AG09309 (cell line): ENCODE results near the gene TSNAX.

Source experiments
- DNase-seq: peaks from one replicate; pipeline ENCODE4 v3.0.0-alpha.2; 2010; ENCODE audit warnings: low read depth
- H3K4me3 ChIP-seq: 2 replicates; pipeline ENCODE4 v1.5.1; 2011; ENCODE audit warnings: mild to moderate bottlenecking, low read depth, low read length, moderate library complexity; ENCODE audit not compliant: control insufficient read depth
- TF ChIP-seq, protein P1 (sequence below): IDR thresholded peaks from 2 replicates; pipeline ENCODE4 v1.5.1; 2011; ENCODE audit warnings: mild to moderate bottlenecking, low read depth, low read length, inconsistent platforms; ENCODE audit not compliant: insufficient read depth, control insufficient read depth; ENCODE audit errors: missing control alignments

TSNAX gene

DNA sequence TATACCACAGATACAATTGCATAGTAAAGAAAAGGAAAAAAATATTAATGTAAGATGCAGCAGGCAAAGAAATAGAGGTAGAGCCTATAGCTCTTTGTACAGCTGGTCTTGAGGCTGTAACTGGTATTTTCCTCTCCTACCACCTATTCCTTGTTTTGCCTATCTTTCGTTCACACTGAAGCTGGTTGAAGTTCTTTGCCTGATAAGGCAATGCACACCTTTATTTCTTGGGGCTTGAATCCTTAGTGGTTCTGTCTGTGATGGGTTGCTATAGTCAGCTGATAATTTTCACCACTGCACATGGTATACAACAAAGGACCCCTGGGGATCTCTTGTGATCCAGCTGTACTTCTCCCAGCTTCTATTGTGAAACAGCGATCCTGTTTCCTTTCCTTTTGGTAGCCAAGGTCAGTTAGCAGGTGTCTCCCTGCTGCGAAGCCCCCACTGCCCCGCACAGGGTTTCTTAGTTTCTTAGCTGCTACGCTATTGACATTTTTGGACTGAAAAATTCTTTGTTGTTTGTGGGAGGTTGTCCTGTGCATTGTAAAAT lies 9.9 kb upstream of the TSNAX start:
- DNase-seq, result no peak
- TF ChIP-seq, protein P1, sequence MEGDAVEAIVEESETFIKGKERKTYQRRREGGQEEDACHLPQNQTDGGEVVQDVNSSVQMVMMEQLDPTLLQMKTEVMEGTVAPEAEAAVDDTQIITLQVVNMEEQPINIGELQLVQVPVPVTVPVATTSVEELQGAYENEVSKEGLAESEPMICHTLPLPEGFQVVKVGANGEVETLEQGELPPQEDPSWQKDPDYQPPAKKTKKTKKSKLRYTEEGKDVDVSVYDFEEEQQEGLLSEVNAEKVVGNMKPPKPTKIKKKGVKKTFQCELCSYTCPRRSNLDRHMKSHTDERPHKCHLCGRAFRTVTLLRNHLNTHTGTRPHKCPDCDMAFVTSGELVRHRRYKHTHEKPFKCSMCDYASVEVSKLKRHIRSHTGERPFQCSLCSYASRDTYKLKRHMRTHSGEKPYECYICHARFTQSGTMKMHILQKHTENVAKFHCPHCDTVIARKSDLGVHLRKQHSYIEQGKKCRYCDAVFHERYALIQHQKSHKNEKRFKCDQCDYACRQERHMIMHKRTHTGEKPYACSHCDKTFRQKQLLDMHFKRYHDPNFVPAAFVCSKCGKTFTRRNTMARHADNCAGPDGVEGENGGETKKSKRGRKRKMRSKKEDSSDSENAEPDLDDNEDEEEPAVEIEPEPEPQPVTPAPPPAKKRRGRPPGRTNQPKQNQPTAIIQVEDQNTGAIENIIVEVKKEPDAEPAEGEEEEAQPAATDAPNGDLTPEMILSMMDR, result no peak
- H3K4me3 ChIP-seq, result no peak overlapping the region

DNA sequence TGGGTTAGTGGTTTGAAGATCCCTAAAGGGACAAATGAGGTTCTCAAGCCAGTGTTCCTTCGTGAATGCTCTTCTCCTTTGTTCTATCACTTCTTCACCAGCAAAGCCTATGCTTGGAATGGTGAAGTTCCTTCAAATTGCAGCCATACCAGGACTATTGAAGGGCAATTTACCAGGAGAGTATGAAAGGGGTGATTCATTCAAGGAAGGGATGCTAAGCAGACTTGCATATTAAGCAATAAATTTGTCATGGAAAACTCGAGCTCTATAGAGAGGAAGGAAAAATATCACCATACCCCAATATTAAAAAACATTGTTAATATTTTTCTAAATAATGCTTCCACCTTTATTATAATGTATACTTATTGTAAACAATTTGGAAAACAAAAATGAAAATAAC lies 9.3 kb upstream of the TSNAX start:
- no peak for DNase-seq
- no peak overlapping the region for H3K4me3 ChIP-seq
- TF ChIP-seq, protein P1, result no peak

DNA sequence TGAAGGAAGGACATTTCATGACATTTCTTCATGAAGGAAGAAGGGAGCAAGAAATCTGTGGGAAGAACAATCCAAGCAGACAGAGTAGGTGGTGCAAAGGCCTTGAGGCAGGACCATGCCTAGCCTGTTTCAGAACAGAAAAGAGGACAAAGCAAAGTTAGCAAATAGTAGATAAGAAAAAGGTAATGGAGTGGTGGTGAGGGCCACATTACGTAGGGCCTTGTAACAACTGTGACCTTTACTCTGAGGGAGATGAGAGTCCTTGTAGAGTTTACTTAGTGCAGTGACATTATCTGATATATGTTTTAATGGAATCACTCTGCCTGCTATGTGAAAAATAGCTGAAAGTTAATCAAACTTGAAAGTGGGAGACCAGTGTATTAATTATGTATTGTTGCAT lies 6.4 kb upstream of the TSNAX start:
- DNase-seq, result no peak
- H3K4me3 ChIP-seq, result no peak overlapping the region
- TF ChIP-seq, protein P1, result no peak

DNA sequence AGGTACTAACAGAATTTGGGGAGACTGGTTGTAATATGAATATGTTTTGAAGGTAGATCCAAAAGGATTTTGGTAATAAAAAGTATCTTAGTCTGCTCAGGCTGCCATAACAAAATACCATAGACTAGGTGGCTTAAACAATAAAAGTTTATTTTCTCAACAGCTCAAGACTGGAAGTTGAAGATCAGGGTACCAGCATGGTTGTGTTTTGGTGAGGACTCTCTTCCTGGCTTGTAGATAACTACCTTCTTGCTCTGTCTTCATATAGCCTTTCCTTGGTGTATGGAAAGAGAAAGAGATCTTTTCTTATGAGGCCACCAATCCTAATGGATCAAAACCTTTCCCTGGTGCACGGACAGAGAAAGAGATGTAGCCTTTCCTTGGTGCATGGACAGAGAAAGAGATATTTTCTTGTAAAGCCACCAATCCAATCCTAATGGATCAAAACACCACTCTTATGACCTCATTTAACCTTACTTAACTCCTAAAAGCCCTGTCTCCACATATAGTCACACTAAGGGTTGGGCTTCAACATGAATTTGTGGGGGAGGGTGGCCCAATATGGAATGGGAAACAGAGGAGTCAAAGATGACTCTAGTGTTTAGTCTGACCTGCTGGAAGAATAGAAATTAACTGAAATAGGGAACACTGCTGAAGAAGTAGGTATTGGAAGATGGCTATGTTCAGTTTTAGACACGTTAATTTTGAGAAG lies 5.4 kb upstream of the TSNAX start:
- H3K4me3 ChIP-seq, result no peak overlapping the region
- no peak for DNase-seq
- TF ChIP-seq, protein P1, result no peak

DNA sequence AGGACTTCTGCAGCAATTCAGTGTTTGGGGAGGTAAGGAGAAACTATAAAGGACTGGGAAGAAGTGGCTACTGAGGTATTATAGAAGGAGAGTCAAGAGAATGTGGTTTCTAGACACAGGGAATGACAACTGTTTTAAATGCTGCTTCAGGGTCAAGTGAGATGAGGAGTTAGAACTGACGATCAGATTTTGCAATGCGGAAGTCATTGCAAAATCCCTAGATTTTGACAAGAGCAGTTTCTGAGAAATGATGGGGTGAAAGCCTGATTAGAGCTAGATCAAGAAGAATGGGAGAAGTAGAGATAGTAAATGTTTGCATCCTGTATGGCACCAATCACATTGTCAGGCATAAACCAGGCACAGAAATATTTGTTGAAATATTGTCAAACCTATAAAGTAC lies 4.7 kb upstream of the TSNAX start:
- no peak for DNase-seq
- TF ChIP-seq, protein P1, result no peak

DNA sequence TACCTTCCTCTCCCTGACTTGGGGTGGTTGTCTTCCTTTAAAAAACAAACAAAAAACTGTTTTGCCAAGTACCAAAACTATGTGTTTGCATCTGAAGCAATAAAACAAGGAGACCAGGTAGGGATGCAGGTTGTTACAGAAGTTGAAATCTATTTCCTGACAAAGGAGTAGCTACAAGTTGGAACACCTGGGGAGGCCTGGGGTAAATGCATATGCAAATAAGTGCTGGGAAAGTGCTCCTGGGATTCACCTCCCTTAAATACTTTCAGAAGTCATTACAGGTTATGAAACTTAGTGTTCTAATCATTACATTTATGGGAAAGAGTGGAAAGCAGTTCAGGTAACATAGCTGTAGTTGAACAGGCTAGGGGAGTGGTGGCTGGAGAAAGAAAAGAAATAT lies 1.9 kb upstream of the TSNAX start:
- H3K4me3 ChIP-seq, result no peak overlapping the region
- TF ChIP-seq, protein P1, result no peak
- DNase-seq, result no peak

More for the DNA sequence above, 4.7 kb upstream of the TSNAX start:
- H3K4me3 ChIP-seq, result no peak overlapping the region
